ENCODE results near the gene RPTN. TPM values are rescaled to one million over a fixed set of nuclear protein-coding genes. Genes with fewer than 3 reads are reported as not detected.

The RPTN gene
- total RNA-seq, 1 experiment from 2014 or later: not detected

DNA sequence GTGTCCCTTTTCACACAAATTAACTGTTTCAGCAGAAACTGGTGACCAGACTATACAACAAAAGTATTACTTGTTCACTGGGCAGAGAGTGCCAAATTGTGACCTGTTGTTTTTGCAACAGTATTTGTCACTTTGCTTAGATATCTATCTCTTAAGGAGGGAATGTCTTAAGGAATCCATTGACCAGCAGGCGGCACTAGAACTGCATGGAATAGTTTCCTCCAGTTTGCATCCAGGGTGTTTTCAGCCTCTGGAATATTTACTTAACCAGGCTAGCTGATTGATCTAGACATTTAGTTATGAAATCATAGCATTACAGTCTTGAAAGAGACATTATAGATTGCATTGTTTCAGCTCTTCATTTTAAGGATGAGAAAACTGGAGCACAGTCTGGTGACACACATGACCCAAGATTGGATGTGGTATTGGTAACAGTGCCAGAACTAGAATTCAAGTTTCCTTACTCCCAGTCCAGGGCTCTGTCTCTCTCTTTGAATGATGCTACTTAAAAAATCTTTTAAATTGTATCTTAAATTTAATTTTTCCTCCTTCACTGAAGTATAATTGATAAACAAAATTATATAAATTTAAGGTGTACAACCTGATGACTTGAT, 16.9 kb downstream of the RPTN start:
- no peak overlapping the region for H3K4me3 ChIP-seq
- DNase-seq: peak; percentile 53
- no peaks in the 10 kb centered on the region for H3K36me3 ChIP-seq

GRCh38 chr1:152137215-152137614, 21.8 kb downstream of the RPTN start:
- H3K9me3 ChIP-seq: no peaks in the 10 kb centered on the region; the same call in 1 of the 2 replicates
- no peak for DNase-seq
- no peaks in the 10 kb centered on the region for H3K36me3 ChIP-seq
- no peak overlapping the region for H3K4me3 ChIP-seq
- H3K27me3 ChIP-seq: peaks cover 5% of the 10 kb centered on the region; the same call in 1 of the 2 replicates

More for the DNA sequence above, 16.9 kb downstream of the RPTN start:
- Histone ChIP-seq H3K9me3 (peaks cover 2% of the 10 kb centered on the region), H3K27me3 (no peaks in the 10 kb centered on the region)

DNA sequence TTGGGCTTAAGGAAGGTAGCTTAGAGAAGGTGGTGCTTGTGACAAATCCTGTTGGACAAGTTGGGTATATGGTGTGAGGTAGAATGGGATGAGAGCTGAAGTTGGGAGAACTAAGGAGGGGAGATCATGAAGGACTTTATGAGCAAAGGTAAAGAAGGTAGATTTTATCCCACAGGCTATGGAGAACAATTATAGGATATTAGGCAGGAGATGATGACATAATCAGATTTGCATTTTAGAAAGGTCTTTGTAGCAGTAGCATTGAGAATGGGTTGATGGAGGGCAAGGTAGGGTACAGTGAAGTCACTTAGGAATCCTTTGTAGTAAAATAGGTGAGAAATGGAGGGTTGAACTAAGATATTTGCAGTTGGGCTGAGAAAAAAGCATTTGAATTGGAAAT, 28.8 kb downstream of the RPTN start:
- Histone ChIP-seq H3K9me3 (no peaks in the 10 kb centered on the region; the same call in 1 of the 2 replicates), H3K4me3 (no peak overlapping the region), H3K27me3 (peaks cover 33% of the 10 kb centered on the region), H3K36me3 (no peaks in the 10 kb centered on the region)
- DNase-seq: no peak

GRCh38 chr1:152127673-152128072, 31.4 kb downstream of the RPTN start:
- no peaks in the 10 kb centered on the region; the same call in 1 of the 2 replicates for H3K9me3 ChIP-seq
- peaks cover 29% of the 10 kb centered on the region for H3K27me3 ChIP-seq
- no peak overlapping the region for H3K4me3 ChIP-seq
- H3K36me3 ChIP-seq: no peaks in the 10 kb centered on the region
- no peak for DNase-seq

GRCh38 chr1:152125834-152126443, 33.1 kb downstream of the RPTN start:
- H3K36me3 ChIP-seq: no peaks in the 10 kb centered on the region
- H3K9me3 ChIP-seq: no peaks in the 10 kb centered on the region
- DNase-seq: no peak
- H3K4me3 ChIP-seq: no peak overlapping the region
- peaks cover 29% of the 10 kb centered on the region for H3K27me3 ChIP-seq

DNA sequence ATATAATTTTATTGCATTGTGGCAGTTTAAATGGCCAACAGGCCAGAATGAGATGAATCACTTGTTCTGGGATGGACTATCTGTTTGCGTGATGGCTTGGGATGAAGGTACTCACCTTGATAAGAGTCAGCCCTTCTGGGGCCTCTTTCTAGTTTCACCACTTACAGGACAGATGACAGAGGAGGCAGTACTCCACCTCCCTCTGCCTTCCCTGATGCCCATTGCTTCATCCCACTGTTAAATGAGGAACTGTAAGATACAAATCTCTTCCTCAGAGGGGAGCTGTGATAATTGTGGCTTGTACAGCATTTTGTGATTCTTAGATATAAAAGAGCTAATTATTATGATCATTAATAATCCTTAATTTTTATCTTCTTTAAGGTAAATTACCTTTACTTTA, 40.1 kb downstream of the RPTN start:
- no peaks in the 10 kb centered on the region for H3K9me3 ChIP-seq
- H3K4me3 ChIP-seq: no peak overlapping the region
- peaks cover 31% of the 10 kb centered on the region for H3K27me3 ChIP-seq
- DNase-seq: no peak
- no peaks in the 10 kb centered on the region for H3K36me3 ChIP-seq

GRCh38 chr1:152115344-152115743, 43.7 kb downstream of the RPTN start, which contains the start of gene TCHH:
Gene TCHH (minus strand): TSS chr1:152115444. CDS start chr1:152114080, 1,364 bp downstream.
- Histone ChIP-seq H3K4me3 (no peak within 1 kb of the TSS), H3K36me3 (no peaks in the 10 kb centered on the region), H3K9me3 (0 out of 2 replicates have a peak, but pooled peaks cover 4% of the 10 kb centered on the region), H3K27me3 (peaks cover 47% of the 10 kb centered on the region)
- no peak for DNase-seq

DNA sequence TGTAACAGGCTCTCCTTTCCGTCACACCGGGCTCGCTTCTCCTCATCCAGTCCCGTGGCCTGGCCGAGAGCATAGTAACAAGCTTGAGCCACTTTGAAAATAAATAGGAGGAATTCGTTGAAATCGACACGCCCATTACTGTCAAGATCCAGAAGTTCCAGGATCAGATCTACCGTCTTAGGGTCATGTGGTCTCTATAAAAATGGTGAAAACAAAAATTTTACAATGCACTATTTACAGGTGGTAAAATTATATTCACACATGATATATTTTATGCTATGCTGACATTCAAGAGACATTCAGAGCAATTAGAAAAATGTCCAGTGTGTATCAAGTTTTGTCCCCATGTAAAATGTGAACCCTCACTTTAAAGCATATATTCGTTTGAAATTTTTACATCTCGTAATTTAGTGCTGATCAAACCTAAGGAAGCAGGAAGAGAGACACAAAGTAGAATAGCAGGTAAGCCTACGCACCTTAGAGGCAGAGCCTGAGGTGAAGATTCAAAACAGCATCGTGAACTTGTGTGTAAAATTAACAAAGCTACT, 46.1 kb downstream of the RPTN start:
- H3K36me3 ChIP-seq: no peaks in the 10 kb centered on the region
- H3K27me3 ChIP-seq: peaks cover 60% of the 10 kb centered on the region
- peaks cover 11% of the 10 kb centered on the region for H3K9me3 ChIP-seq
- H3K4me3 ChIP-seq: peak overlapping the region; percentile 30
- no peak for DNase-seq

GRCh38 chr1:152112101-152112884, 46.7 kb downstream of the RPTN start:
- Histone ChIP-seq H3K36me3 (no peaks in the 10 kb centered on the region), H3K9me3 (peaks cover 11% of the 10 kb centered on the region), H3K27me3 (peaks cover 63% of the 10 kb centered on the region), H3K4me3 (peak overlapping the region; percentile 30)
- peak; percentile 33 for DNase-seq

- peak; percentile 71 for DNase-seq
- Histone ChIP-seq H3K27me3 (peaks cover 61% of the 10 kb centered on the region), H3K4me3 (peak overlapping the region; percentile 30)
Observed at GRCh38 chr1:152111515-152111968, 47.5 kb downstream of the RPTN start.

GRCh38 chr1:152110860-152111514, 48.0 kb downstream of the RPTN start:
- H3K9me3 ChIP-seq: peaks cover 11% of the 10 kb centered on the region
- peak overlapping the region; percentile 30 for H3K4me3 ChIP-seq
- H3K27me3 ChIP-seq: peaks cover 58% of the 10 kb centered on the region
- peak; percentile 68 for DNase-seq
- H3K36me3 ChIP-seq: no peaks in the 10 kb centered on the region

More at GRCh38 chr1:152111515-152111968, 47.5 kb downstream of the RPTN start:
- Histone ChIP-seq H3K36me3 (no peaks in the 10 kb centered on the region), H3K9me3 (peaks cover 11% of the 10 kb centered on the region)

- H3K27me3 ChIP-seq: peaks cover 55% of the 10 kb centered on the region
- H3K36me3 ChIP-seq: no peaks in the 10 kb centered on the region
- H3K4me3 ChIP-seq: peak overlapping the region; percentile 30
- H3K9me3 ChIP-seq: peaks cover 11% of the 10 kb centered on the region
- peak; percentile 64 for DNase-seq
Observed at GRCh38 chr1:152110365-152110859, 48.6 kb downstream of the RPTN start.

GRCh38 chr1:152109998-152110294, 49.1 kb downstream of the RPTN start:
- Histone ChIP-seq H3K9me3 (peaks cover 11% of the 10 kb centered on the region), H3K27me3 (peaks cover 53% of the 10 kb centered on the region), H3K36me3 (no peaks in the 10 kb centered on the region), H3K4me3 (peak overlapping the region; percentile 30)
- DNase-seq: no peak

DNA sequence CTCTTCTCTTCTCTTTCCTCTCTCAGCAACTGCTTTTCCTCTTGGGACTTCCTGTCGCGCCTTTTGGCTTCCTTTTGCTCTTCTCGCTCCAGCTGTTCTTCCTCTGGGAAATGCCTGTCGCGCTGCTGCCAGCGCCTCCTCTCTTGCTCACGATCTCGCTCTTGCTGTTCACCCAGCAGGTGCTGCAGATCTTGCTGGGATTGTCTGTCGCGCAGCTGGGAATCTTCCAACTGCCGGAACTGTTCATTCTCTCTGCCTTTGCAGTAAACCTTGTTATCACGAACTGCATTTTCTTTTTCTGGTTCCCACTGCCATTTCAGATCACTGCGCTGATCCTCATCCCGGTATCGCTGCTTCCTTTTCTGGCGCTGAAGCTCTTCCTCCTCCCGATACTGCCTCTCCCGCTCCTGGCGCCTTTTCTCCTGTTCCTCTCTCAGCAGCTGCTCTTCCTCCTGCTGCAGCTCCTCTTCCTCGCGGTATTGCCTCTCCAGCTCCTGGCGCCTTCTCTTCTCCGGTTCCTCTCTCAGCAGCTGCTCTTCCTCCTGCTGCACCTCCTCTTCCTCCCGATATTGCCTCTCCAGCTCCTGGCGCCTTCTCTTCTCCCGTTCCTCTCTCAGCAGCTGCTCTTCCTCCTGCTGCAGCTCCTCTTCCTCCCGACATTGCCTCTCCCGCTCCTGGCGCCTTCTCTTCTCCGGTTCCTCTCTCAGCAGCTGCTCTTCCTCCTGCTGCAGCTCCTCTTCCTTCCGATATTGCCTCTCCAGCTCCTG, 49.6 kb downstream of the RPTN start:
- H3K27me3 ChIP-seq: peaks cover 47% of the 10 kb centered on the region
- DNase-seq: no peak

DNA sequence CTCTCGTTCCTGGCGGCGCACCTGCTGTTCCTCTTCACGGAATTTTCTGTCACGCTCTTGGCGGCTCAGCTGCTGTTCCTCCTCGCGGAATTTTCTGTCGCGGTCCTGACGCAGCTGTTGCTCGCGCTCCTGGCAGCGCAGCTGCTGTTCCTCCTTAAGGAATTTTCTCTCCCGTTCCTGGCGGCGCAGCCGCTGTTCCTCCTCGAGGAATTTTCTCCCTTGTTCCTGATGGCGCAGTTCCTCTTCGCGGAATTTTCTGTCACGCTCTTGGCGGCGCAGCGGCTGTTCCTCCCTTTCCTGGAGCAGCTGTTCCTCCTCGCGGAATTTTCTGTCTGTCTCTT, 50.2 kb downstream of the RPTN start:
- no peaks in the 10 kb centered on the region for H3K36me3 ChIP-seq
- H3K9me3 ChIP-seq: peaks cover 11% of the 10 kb centered on the region
- no peak for DNase-seq
- H3K27me3 ChIP-seq: peaks cover 42% of the 10 kb centered on the region
- H3K4me3 ChIP-seq: no peak overlapping the region

More for the DNA sequence above, 49.6 kb downstream of the RPTN start:
- H3K4me3 ChIP-seq: no peak overlapping the region
- H3K9me3 ChIP-seq: peaks cover 11% of the 10 kb centered on the region
- no peaks in the 10 kb centered on the region for H3K36me3 ChIP-seq
